ENCODE data around the gene GALNT14. TPM values are rescaled to one million over a fixed set of nuclear protein-coding genes. Genes with fewer than 3 reads are reported as not detected.
"Not testable (repeated sequence)": the region's sequence is repeated elsewhere in the genome, so short reads cannot be mapped to it uniquely, and the experiment has no call there.

Gene GALNT14
- total and polyA plus RNA-seq, 4 experiments from 2014 or later: 0.32 TPM; not detected in 3

GRCh38 chr2:30914456-30914855 is 223.8 kb downstream of the GALNT14 start:
- no peak overlapping the region for H3K27ac ChIP-seq (ENCODE audit: low read depth, low read length)
- H3K9me3 ChIP-seq (ENCODE audit: control insufficient read depth in 1 of 2, low read length in 2 of 2): no peaks in the 10 kb centered on the region
- H3K4me3 ChIP-seq (ENCODE audit: low read length in 2 of 2): no peak overlapping the region
- H3K4me1 Mint-ChIP-seq: no peaks in the 10 kb centered on the region
- H3K27me3 Mint-ChIP-seq: peaks cover 3 to 5% of the 10 kb centered on the region in 2 donors
- H3K4me1 ChIP-seq (ENCODE audit: insufficient read depth, low read length): no peaks in the 10 kb centered on the region
- H3K27ac Mint-ChIP-seq: no peak overlapping the region
- no peak for DNase-seq
- ChIA-PET POLR2A (ENCODE audit: partially characterized antibody) (no interaction called here), CTCF (ENCODE audit: partially characterized antibody) (no interaction called here)
- H3K9me3 Mint-ChIP-seq: peaks cover 0 to 2% (median 0%) of the 10 kb centered on the region in 8 donors
- intact Hi-C loops (cut with micrococcal nuclease): no loop called here
- no peaks in the 10 kb centered on the region for H3K27me3 ChIP-seq (ENCODE audit: insufficient read depth, low read length)
- H3K4me3 Mint-ChIP-seq: no peak overlapping the region
- no peaks in the 10 kb centered on the region for H3K36me3 Mint-ChIP-seq
- H3K36me3 ChIP-seq (ENCODE audit: insufficient read depth, low read length): no peaks in the 10 kb centered on the region

GRCh38 chr2:30912056-30912455 is 226.2 kb downstream of the GALNT14 start:
- H3K4me1 Mint-ChIP-seq: no peaks in the 10 kb centered on the region
- no peak overlapping the region for H3K4me3 ChIP-seq (ENCODE audit: low read length in 2 of 2)
- H3K9me3 Mint-ChIP-seq: peaks cover 0 to 2% (median 0%) of the 10 kb centered on the region in 8 donors
- H3K36me3 ChIP-seq (ENCODE audit: insufficient read depth, low read length): no peaks in the 10 kb centered on the region
- H3K4me3 Mint-ChIP-seq: no peak overlapping the region
- H3K27me3 Mint-ChIP-seq: peaks cover 3 to 5% of the 10 kb centered on the region in 2 donors
- no peaks in the 10 kb centered on the region for H3K4me1 ChIP-seq (ENCODE audit: insufficient read depth, low read length)
- no peaks in the 10 kb centered on the region for H3K36me3 Mint-ChIP-seq
- no peak overlapping the region for H3K27ac ChIP-seq (ENCODE audit: low read depth, low read length)
- intact Hi-C loops (cut with micrococcal nuclease): no loop called here
- no peak overlapping the region for H3K27ac Mint-ChIP-seq
- H3K9me3 ChIP-seq (ENCODE audit: control insufficient read depth in 1 of 2, low read length in 2 of 2): no peaks in the 10 kb centered on the region
- POLR2A ChIA-PET (ENCODE audit: partially characterized antibody): no interaction called here
- CTCF ChIA-PET (ENCODE audit: partially characterized antibody): no interaction called here
- H3K27me3 ChIP-seq (ENCODE audit: insufficient read depth, low read length): no peaks in the 10 kb centered on the region
- DNase-seq: no peak

- no peak overlapping the region for H3K27ac ChIP-seq (ENCODE audit: low read depth, low read length)
- Mint-ChIP-seq H3K4me1 (no peaks in the 10 kb centered on the region), H3K4me3 (no peak overlapping the region), H3K36me3 (no peaks in the 10 kb centered on the region), H3K27ac (no peak overlapping the region), H3K9me3 (peaks cover 0 to 2% (median 0%) of the 10 kb centered on the region in 8 donors), H3K27me3 (peaks cover 3 to 5% of the 10 kb centered on the region in 2 donors)
- no peak overlapping the region for H3K4me3 ChIP-seq (ENCODE audit: low read length in 2 of 2)
- H3K36me3 ChIP-seq (ENCODE audit: insufficient read depth, low read length): no peaks in the 10 kb centered on the region
- intact Hi-C loops (cut with micrococcal nuclease): no loop called here
- no peaks in the 10 kb centered on the region for H3K27me3 ChIP-seq (ENCODE audit: insufficient read depth, low read length)
- no peaks in the 10 kb centered on the region for H3K4me1 ChIP-seq (ENCODE audit: insufficient read depth, low read length)
- DNase-seq: no peak
- POLR2A ChIA-PET (ENCODE audit: partially characterized antibody): no interaction called here
- H3K9me3 ChIP-seq (ENCODE audit: control insufficient read depth in 1 of 2, low read length in 2 of 2): no peaks in the 10 kb centered on the region
- CTCF ChIA-PET (ENCODE audit: partially characterized antibody): no interaction called here
These were observed 226.9 kb downstream of the GALNT14 start for GRCh38 chr2:30911327-30911726.

GRCh38 chr2:30910686-30911085 is 227.6 kb downstream of the GALNT14 start:
- Mint-ChIP-seq H3K36me3 (no peaks in the 10 kb centered on the region), H3K9me3 (peaks cover 0 to 2% (median 0%) of the 10 kb centered on the region in 8 donors), H3K27me3 (peaks cover 3 to 5% of the 10 kb centered on the region in 2 donors), H3K27ac (no peak overlapping the region), H3K4me1 (no peaks in the 10 kb centered on the region), H3K4me3 (no peak overlapping the region)
- no peak for DNase-seq
- Histone ChIP-seq H3K27me3 (ENCODE audit: insufficient read depth, low read length) (no peaks in the 10 kb centered on the region), H3K36me3 (ENCODE audit: insufficient read depth, low read length) (no peaks in the 10 kb centered on the region), H3K4me3 (ENCODE audit: low read length in 2 of 2) (no peak overlapping the region), H3K4me1 (ENCODE audit: insufficient read depth, low read length) (no peaks in the 10 kb centered on the region), H3K9me3 (ENCODE audit: control insufficient read depth in 1 of 2, low read length in 2 of 2) (no peaks in the 10 kb centered on the region), H3K27ac (ENCODE audit: low read depth, low read length) (no peak overlapping the region)
- intact Hi-C loops (cut with micrococcal nuclease): no loop called here
- ChIA-PET CTCF (ENCODE audit: partially characterized antibody) (no interaction called here), POLR2A (ENCODE audit: partially characterized antibody) (no interaction called here)

- H3K27ac Mint-ChIP-seq; H3K9me3 Mint-ChIP-seq; H3K4me1 Mint-ChIP-seq; intact Hi-C loops (cut with micrococcal nuclease); H3K4me1 ChIP-seq (ENCODE audit: insufficient read depth, low read length); CTCF ChIA-PET (ENCODE audit: partially characterized antibody); POLR2A ChIA-PET (ENCODE audit: partially characterized antibody); H3K4me3 Mint-ChIP-seq; DNase-seq; H3K27me3 Mint-ChIP-seq; H3K9me3 ChIP-seq (ENCODE audit: control insufficient read depth in 1 of 2, low read length in 2 of 2); H3K36me3 Mint-ChIP-seq; H3K36me3 ChIP-seq (ENCODE audit: insufficient read depth, low read length); H3K4me3 ChIP-seq (ENCODE audit: low read length in 2 of 2); H3K27me3 ChIP-seq (ENCODE audit: insufficient read depth, low read length); H3K27ac ChIP-seq (ENCODE audit: low read depth, low read length): not testable (repeated sequence)
These were observed 233.8 kb downstream of the GALNT14 start for GRCh38 chr2:30904437-30904836.

- Mint-ChIP-seq H3K4me3 (no peak overlapping the region), H3K36me3 (no peaks in the 10 kb centered on the region), H3K27me3 (peaks cover 2 to 6% of the 10 kb centered on the region in 2 donors), H3K27ac (no peak overlapping the region), H3K4me1 (no peaks in the 10 kb centered on the region), H3K9me3 (peaks cover 0 to 2% (median 0%) of the 10 kb centered on the region in 8 donors)
- POLR2A ChIA-PET (ENCODE audit: partially characterized antibody): no interaction called here
- intact Hi-C loops (cut with micrococcal nuclease): no loop called here
- no peak overlapping the region for H3K27ac ChIP-seq (ENCODE audit: low read depth, low read length)
- no peaks in the 10 kb centered on the region for H3K36me3 ChIP-seq (ENCODE audit: insufficient read depth, low read length)
- H3K27me3 ChIP-seq (ENCODE audit: insufficient read depth, low read length): no peaks in the 10 kb centered on the region
- no peaks in the 10 kb centered on the region for H3K4me1 ChIP-seq (ENCODE audit: insufficient read depth, low read length)
- H3K9me3 ChIP-seq (ENCODE audit: control insufficient read depth in 1 of 2, low read length in 2 of 2): no peaks in the 10 kb centered on the region
- CTCF ChIA-PET (ENCODE audit: partially characterized antibody): no interaction called here
- no peak for DNase-seq
- no peak overlapping the region for H3K4me3 ChIP-seq (ENCODE audit: low read length in 2 of 2)
These were observed 234.9 kb downstream of the GALNT14 start for GRCh38 chr2:30903326-30903725.

GRCh38 chr2:30900381-30900780 is 237.9 kb downstream of the GALNT14 start:
- Mint-ChIP-seq H3K27me3 (peaks cover 3 to 21% of the 10 kb centered on the region in 2 donors), H3K4me3 (no peak overlapping the region), H3K27ac (no peak overlapping the region), H3K4me1 (no peaks in the 10 kb centered on the region), H3K9me3 (peaks cover 0 to 7% (median 2%) of the 10 kb centered on the region in 8 donors), H3K36me3 (no peaks in the 10 kb centered on the region)
- Histone ChIP-seq H3K27me3 (ENCODE audit: insufficient read depth, low read length) (no peaks in the 10 kb centered on the region), H3K36me3 (ENCODE audit: insufficient read depth, low read length) (no peaks in the 10 kb centered on the region), H3K27ac (ENCODE audit: low read depth, low read length) (no peak overlapping the region), H3K4me1 (ENCODE audit: insufficient read depth, low read length) (no peaks in the 10 kb centered on the region), H3K9me3 (ENCODE audit: control insufficient read depth in 1 of 2, low read length in 2 of 2) (no peaks in the 10 kb centered on the region), H3K4me3 (ENCODE audit: low read length in 2 of 2) (no peak overlapping the region)
- intact Hi-C loops (cut with micrococcal nuclease): no loop called here
- POLR2A ChIA-PET (ENCODE audit: partially characterized antibody): no interaction called here
- no peak for DNase-seq
- CTCF ChIA-PET (ENCODE audit: partially characterized antibody): no interaction called here

GRCh38 chr2:30899516-30900054 is 238.7 kb downstream of the GALNT14 start:
- Mint-ChIP-seq H3K4me3 (no peak overlapping the region), H3K27ac (no peak overlapping the region), H3K9me3 (peaks cover 0 to 7% (median 2%) of the 10 kb centered on the region in 8 donors), H3K27me3 (peaks cover 3 to 21% of the 10 kb centered on the region in 2 donors), H3K36me3 (no peaks in the 10 kb centered on the region), H3K4me1 (no peaks in the 10 kb centered on the region)
- Histone ChIP-seq H3K36me3 (ENCODE audit: insufficient read depth, low read length) (no peaks in the 10 kb centered on the region), H3K27ac (ENCODE audit: low read depth, low read length) (no peak overlapping the region), H3K4me1 (ENCODE audit: insufficient read depth, low read length) (no peaks in the 10 kb centered on the region), H3K27me3 (ENCODE audit: insufficient read depth, low read length) (no peaks in the 10 kb centered on the region), H3K4me3 (ENCODE audit: low read length in 2 of 2) (no peak overlapping the region), H3K9me3 (ENCODE audit: control insufficient read depth in 1 of 2, low read length in 2 of 2) (no peaks in the 10 kb centered on the region)
- ChIA-PET POLR2A (ENCODE audit: partially characterized antibody) (no interaction called here), CTCF (ENCODE audit: partially characterized antibody) (interaction anchor here (1.4 kb wide), 1 partner anchor 17 kb away, joined by 3 read pairs; no protein-coding TSS in a partner anchor)
- no peak for DNase-seq
- intact Hi-C loops (cut with micrococcal nuclease): no loop called here
